ENCODE data around the gene ZBTB24. TPM values are rescaled to one million over a fixed set of nuclear protein-coding genes. Genes with fewer than 3 reads are reported as not detected.
A peak's percentile ranks its signal among the peaks of the same experiment; 100 is the strongest.

Gene ZBTB24
- total and polyA plus RNA-seq, 10 donors: 4.5 to 15.0 (median 11.9) TPM

DNA sequence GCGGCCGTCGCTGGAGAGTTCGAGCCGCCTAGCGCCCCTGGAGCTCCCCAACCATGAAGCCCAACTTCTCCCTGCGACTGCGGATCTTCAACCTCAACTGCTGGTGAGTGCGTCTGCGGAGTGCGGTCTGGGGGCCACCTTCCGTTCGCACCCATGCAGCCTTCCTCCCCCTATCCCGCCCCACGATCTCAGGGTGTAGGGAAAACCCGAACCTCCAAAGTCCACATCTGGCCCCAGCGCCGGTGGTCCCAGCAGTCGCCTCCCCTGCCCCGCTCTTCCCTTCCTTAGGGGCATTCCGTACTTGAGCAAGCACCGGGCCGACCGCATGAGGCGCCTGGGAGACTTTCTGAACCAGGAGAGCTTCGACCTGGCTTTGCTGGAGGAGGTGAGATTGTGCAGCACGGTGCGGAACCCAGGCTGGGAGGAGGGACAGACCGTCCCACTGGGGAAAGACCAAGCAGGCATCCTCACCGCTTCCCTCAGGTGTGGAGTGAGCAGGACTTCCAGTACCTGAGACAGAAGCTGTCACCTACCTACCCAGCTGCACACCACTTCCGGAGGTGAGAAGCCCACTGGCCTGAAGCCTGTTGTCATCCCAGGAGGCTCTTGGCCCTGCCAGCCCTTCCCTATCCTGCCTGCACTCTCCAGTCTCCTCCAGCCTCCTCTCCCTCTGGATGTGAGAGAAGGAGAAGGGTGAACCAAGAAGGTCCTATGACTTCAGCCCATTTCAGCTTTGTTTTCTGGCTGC lies 41.8 kb downstream of the ZBTB24 start:
- WGBS, 5 donors: 0 to 1% (median 1%) methylated on average over 10 to 31 of the region's 31 CpGs
- H3K27ac ChIP-seq: peak overlapping the region; percentile 84 to 92 (median 89)
- no peaks in the 10 kb centered on the region for H3K9me3 ChIP-seq
- DNase-seq: peak; percentile 88
- peaks cover 5 to 47% (median 18%) of the 10 kb centered on the region in 6 donors for H3K4me1 ChIP-seq
- peaks cover 0 to 43% (median 32%) of the 10 kb centered on the region in 6 donors for H3K36me3 ChIP-seq
- TF ChIP-seq, protein P1, sequence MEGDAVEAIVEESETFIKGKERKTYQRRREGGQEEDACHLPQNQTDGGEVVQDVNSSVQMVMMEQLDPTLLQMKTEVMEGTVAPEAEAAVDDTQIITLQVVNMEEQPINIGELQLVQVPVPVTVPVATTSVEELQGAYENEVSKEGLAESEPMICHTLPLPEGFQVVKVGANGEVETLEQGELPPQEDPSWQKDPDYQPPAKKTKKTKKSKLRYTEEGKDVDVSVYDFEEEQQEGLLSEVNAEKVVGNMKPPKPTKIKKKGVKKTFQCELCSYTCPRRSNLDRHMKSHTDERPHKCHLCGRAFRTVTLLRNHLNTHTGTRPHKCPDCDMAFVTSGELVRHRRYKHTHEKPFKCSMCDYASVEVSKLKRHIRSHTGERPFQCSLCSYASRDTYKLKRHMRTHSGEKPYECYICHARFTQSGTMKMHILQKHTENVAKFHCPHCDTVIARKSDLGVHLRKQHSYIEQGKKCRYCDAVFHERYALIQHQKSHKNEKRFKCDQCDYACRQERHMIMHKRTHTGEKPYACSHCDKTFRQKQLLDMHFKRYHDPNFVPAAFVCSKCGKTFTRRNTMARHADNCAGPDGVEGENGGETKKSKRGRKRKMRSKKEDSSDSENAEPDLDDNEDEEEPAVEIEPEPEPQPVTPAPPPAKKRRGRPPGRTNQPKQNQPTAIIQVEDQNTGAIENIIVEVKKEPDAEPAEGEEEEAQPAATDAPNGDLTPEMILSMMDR (IDR thresholded peaks at IDR 0.05 in 8 of 11, conservative IDR thresholded peaks at IDR 0.05 in 3 of 11): no peak
- TF ChIP-seq POLR2A (IDR thresholded peaks at IDR 0.05) (no peak), POLR2AphosphoS5 (IDR thresholded peaks at IDR 0.05) (peak in 2 of 3 donors; percentile 38 to 42)
- no peaks in the 10 kb centered on the region for H3K27me3 ChIP-seq (replicated peaks in 1 of 7)
- intact Hi-C loops (cut with DNase I; ENCODE audit: low total_unique reads): loop anchor here (10.0 kb wide), 1 partner anchor 56 kb away; the partner anchor contains the start of gene CD164
- H3K4me3 ChIP-seq: peak overlapping the region; percentile 81 to 96 (median 92)

DNA sequence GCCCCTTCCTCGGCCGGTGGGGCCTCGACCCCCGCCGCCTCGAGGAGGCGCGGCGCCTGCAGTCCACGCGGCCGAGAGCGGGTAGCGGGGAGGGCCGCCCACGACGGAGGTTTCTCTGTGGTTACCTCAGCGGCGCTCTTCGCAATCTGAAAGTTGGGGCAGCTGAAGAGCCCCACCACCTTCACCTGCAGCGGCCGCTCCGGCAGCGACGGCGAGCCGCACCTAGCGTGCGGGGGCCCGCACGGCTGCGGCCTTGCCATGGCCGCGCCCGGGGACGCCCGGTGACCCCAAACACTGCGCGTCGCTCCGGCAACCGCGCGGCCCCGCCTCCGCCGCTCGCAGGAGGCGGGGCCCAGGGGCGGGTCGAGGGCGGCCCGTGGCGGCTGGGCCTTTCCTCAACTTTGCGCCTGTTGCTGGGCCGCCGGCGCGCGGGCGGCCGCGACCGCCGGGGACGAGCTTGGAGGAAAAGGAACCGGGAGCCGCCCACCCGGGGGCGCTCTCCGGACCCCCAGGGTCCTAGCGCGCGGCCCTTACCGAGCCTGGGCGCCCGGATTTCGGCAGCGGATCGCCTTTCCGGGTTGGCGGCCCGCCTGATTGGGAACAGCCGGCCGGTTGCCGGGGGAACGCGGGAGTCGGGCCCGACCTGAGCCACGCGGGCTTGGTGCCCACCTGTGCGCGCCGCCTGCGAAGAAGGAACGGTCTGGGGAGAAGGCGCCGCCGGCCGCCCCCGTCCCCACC lies 42.5 kb downstream of the ZBTB24 start, which contains the start of the genes PPIL6 and SMPD2:
Gene PPIL6 (minus strand): TSS at position 298 of the 738 bp plus-strand sequence. CDS start 38 bp downstream, at position 260.
Gene SMPD2 (plus strand): TSS at position 394 of the 738 bp plus-strand sequence. CDS start 398 bp downstream, outside the sequence.
- H3K36me3 ChIP-seq: peaks cover 0 to 36% (median 25%) of the 10 kb centered on the region in 6 donors
- H3K9me3 ChIP-seq: no peaks in the 10 kb centered on the region
- peak; percentile 97 for DNase-seq
- 0 to 1% (median 0%) methylated on average over 35 to 102 of the region's 102 CpGs for WGBS, 5 donors
- TF ChIP-seq, protein P1 (IDR thresholded peaks at IDR 0.05 in 8 of 11, conservative IDR thresholded peaks at IDR 0.05 in 3 of 11): peak in 8 of 11 experiments; percentile 12 to 68 (median 40)
- peak in 2 of 3 donors; percentile 3 to 5 for TF ChIP-seq POLR2A (IDR thresholded peaks at IDR 0.05)
- peak; percentile 52 to 82 (median 72) for TF ChIP-seq POLR2AphosphoS5 (IDR thresholded peaks at IDR 0.05)
- H3K4me3 ChIP-seq: peak within 1 kb of the TSS; percentile 81 to 96 (median 92)
- no peaks in the 10 kb centered on the region for H3K27me3 ChIP-seq (replicated peaks in 1 of 7)
- H3K4me1 ChIP-seq: peaks cover 5 to 47% (median 18%) of the 10 kb centered on the region in 6 donors
- intact Hi-C loops (cut with DNase I; ENCODE audit: low total_unique reads): loop anchor here (10.0 kb wide), 1 partner anchor 56 kb away; the partner anchor contains the start of gene CD164
- peak within 1 kb of the TSS; percentile 84 to 92 (median 89) for H3K27ac ChIP-seq

DNA sequence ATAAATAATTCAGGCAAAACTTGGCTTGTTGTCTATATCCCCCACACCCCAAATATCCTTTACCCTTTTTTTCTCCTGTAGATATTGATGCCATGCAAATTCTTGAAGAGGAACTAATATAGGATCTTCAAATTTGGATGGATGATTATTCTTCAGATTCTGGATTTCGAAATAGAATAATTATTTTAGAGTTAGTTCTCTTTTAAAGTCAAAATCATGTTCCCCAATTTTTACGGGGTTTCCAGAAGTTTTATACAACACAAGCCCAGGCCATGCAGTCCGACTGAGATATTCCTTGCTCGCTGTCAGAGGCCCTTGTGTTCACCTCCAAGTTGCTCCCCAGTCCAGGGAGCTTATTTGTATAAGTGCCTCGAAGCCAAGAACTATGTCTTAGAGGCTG lies 47.0 kb downstream of the ZBTB24 start:
- no peaks in the 10 kb centered on the region for H3K9me3 ChIP-seq
- intact Hi-C loops (cut with DNase I; ENCODE audit: low total_unique reads): no loop called here
- no peak for DNase-seq

More for the DNA sequence above, 47.0 kb downstream of the ZBTB24 start:
- Histone ChIP-seq H3K4me3 (no peak overlapping the region), H3K27ac (no peak overlapping the region), H3K27me3 (replicated peaks in 1 of 7) (no peaks in the 10 kb centered on the region), H3K4me1 (peaks cover 0 to 17% (median 8%) of the 10 kb centered on the region in 6 donors), H3K36me3 (no peaks in the 10 kb centered on the region)
- 77 to 87% (median 84%) methylated on average over 5 of the region's 5 CpGs for WGBS, 5 donors
- TF ChIP-seq POLR2A (IDR thresholded peaks at IDR 0.05) (no peak), POLR2AphosphoS5 (IDR thresholded peaks at IDR 0.05) (no peak)
- TF ChIP-seq, protein P1 (IDR thresholded peaks at IDR 0.05 in 8 of 11, conservative IDR thresholded peaks at IDR 0.05 in 3 of 11): no peak

All from spleen (tissue), 11 donors.